HG03159 (cell line): ENCODE results near the gene FGFR2.

Experiments used
- ATAC-seq: cut with Tn5 transposase; IDR thresholded peaks from one replicate; pipeline ENCODE4 v1.9.1; 2021; ENCODE audit warnings: mild to moderate bottlenecking, moderate library complexity; ENCODE audit not compliant: unreplicated experiment

The FGFR2 gene

GRCh38 chr10:121598263-121599249 lies at the start of gene FGFR2:
Gene FGFR2 (minus strand): TSS chr10:121598444. CDS start chr10:121593817, 4,627 bp downstream.
- peak; percentile 87 for ATAC-seq

GRCh38 chr10:121647401-121647800 lies 49.2 kb upstream of the FGFR2 start:
- ATAC-seq = no peak

GRCh38 chr10:121645696-121646095 lies 47.5 kb upstream of the FGFR2 start:
- ATAC-seq = no peak

GRCh38 chr10:121644501-121644900 lies 46.3 kb upstream of the FGFR2 start:
- no peak for ATAC-seq

- ATAC-seq = no peak
Observed at GRCh38 chr10:121640266-121640665, 42.0 kb upstream of the FGFR2 start.

GRCh38 chr10:121639416-121639815 lies 41.2 kb upstream of the FGFR2 start:
- no peak for ATAC-seq

- no peak for ATAC-seq
Observed at GRCh38 chr10:121637437-121637836, 39.2 kb upstream of the FGFR2 start.

GRCh38 chr10:121633056-121633455 lies 34.8 kb upstream of the FGFR2 start:
- ATAC-seq = no peak

GRCh38 chr10:121631365-121632029 lies 33.3 kb upstream of the FGFR2 start:
- ATAC-seq = no peak

GRCh38 chr10:121628859-121629258 lies 30.6 kb upstream of the FGFR2 start:
- ATAC-seq = no peak

GRCh38 chr10:121627876-121628581 lies 29.8 kb upstream of the FGFR2 start:
- ATAC-seq = no peak

- no peak for ATAC-seq
Observed at GRCh38 chr10:121624836-121625486, 26.7 kb upstream of the FGFR2 start.

- no peak for ATAC-seq
Observed at GRCh38 chr10:121618906-121619305, 20.7 kb upstream of the FGFR2 start.

- ATAC-seq = no peak
Observed at GRCh38 chr10:121617176-121617575, 18.9 kb upstream of the FGFR2 start.

GRCh38 chr10:121616291-121616690 lies 18.0 kb upstream of the FGFR2 start:
- ATAC-seq = no peak

- no peak for ATAC-seq
Observed at GRCh38 chr10:121615836-121616235, 17.6 kb upstream of the FGFR2 start.

GRCh38 chr10:121615435-121615793 lies 17.2 kb upstream of the FGFR2 start:
- ATAC-seq = no peak

GRCh38 chr10:121614613-121615434 lies 16.6 kb upstream of the FGFR2 start:
- ATAC-seq = no peak

GRCh38 chr10:121613456-121613855 lies 15.2 kb upstream of the FGFR2 start:
- ATAC-seq = no peak
